ENCODE results near the gene SLC25A25.

- no peak for TF ChIP-seq POLR2AphosphoS5 (IDR thresholded peaks at IDR 0.05; ENCODE audit: low read depth, low read length)
- no peak for TF ChIP-seq HDAC2 (IDR thresholded peaks at IDR 0.05; ENCODE audit: borderline replicate concordance in 1 of 2, low read depth in 2 of 2, low read length in 2 of 2)
- TF ChIP-seq ATF2 (IDR thresholded peaks at IDR 0.05; ENCODE audit: low read length) = no peak
- TF ChIP-seq EP300 (IDR thresholded peaks at IDR 0.05; ENCODE audit: borderline replicate concordance in 1 of 2, low read depth in 2 of 2, low read length in 2 of 2) = no peak
Measured at GRCh38 chr9:128121466-128121810, 53.4 kb downstream of the SLC25A25 start.
